HG02571 (cell line): ENCODE data around the gene GGN.
"Not testable (repeated sequence)": the region's sequence is repeated elsewhere in the genome, so short reads cannot be mapped to it uniquely, and the experiment has no call there.

ENCODE experiments used
- ATAC-seq: cut with Tn5 transposase; IDR thresholded peaks from one replicate; pipeline ENCODE4 v1.9.1; 2021; ENCODE audit warnings: mild to moderate bottlenecking, moderate library complexity; ENCODE audit not compliant: unreplicated experiment

The GGN gene

GRCh38 chr19:38387550-38388348, at the start of gene GGN:
Gene GGN (minus strand): TSS chr19:38388034. CDS start chr19:38387261, 773 bp downstream.
- ATAC-seq = no peak

- no peak for ATAC-seq
Observed at GRCh38 chr19:38437295-38437694, 49.5 kb upstream of the GGN start.

- ATAC-seq = no peak
Observed at GRCh38 chr19:38434549-38435051, 46.8 kb upstream of the GGN start.

GRCh38 chr19:38433268-38433733, 45.5 kb upstream of the GGN start, which contains the start of gene RYR1:
Gene RYR1 (plus strand): TSS chr19:38433691. CDS start chr19:38433830, 139 bp downstream.
- no peak for ATAC-seq

- ATAC-seq = no peak
Observed at GRCh38 chr19:38430931-38431330, 43.1 kb upstream of the GGN start.

- ATAC-seq = no peak
Observed at GRCh38 chr19:38429811-38430156, 42.0 kb upstream of the GGN start.

- ATAC-seq = no peak
Observed at GRCh38 chr19:38429055-38429810, 41.4 kb upstream of the GGN start.

GRCh38 chr19:38427035-38427677, 39.3 kb upstream of the GGN start:
- not testable (repeated sequence) for ATAC-seq

GRCh38 chr19:38425810-38426466, 38.1 kb upstream of the GGN start, which contains the start of gene RASGRP4:
Gene RASGRP4 (minus strand): TSS chr19:38426219. CDS start chr19:38426091, 128 bp downstream.
- no peak for ATAC-seq

GRCh38 chr19:38425222-38425809, 37.5 kb upstream of the GGN start:
- ATAC-seq = no peak

GRCh38 chr19:38424272-38424671, 36.4 kb upstream of the GGN start:
- no peak for ATAC-seq

- no peak for ATAC-seq
Observed at GRCh38 chr19:38422438-38422837, 34.6 kb upstream of the GGN start.

GRCh38 chr19:38421856-38422255, 34.0 kb upstream of the GGN start:
- ATAC-seq = no peak

- ATAC-seq = no peak
Observed at GRCh38 chr19:38420935-38421334, 33.1 kb upstream of the GGN start.

GRCh38 chr19:38417544-38418506, 30.0 kb upstream of the GGN start:
- ATAC-seq = no peak

- ATAC-seq = no peak
Observed at GRCh38 chr19:38417146-38417543, 29.3 kb upstream of the GGN start.

GRCh38 chr19:38413416-38413815, 25.6 kb upstream of the GGN start:
- no peak for ATAC-seq

GRCh38 chr19:38412961-38413360, 25.1 kb upstream of the GGN start:
- no peak for ATAC-seq

- ATAC-seq = no peak
Observed at GRCh38 chr19:38412491-38412890, 24.7 kb upstream of the GGN start.
